Activated CD4-positive, alpha-beta T cell treated with anti-CD3 and anti-CD28 coated beads, Interleukin-2, amount 10 ng/mL, durations not matched to agents 7 days and 5 days (primary cell): ENCODE measurements around the gene ACOT4. TPM values are rescaled to one million over a fixed set of nuclear protein-coding genes. Genes with fewer than 3 reads are reported as not detected.
"Not testable (repeated sequence)": the region's sequence is repeated elsewhere in the genome, so short reads cannot be mapped to it uniquely, and the experiment has no call there.

Experiments used
- CTCF ChIA-PET: fragments of 350-600 bp; sonication (Branson Sonifier 250); formaldehyde crosslinking; loops from one replicate; lab custom pipeline; 2021; ENCODE audit warnings: antibody characterized with exemption; lab: Charles Lee
- POLR2A ChIA-PET: fragments of 350-600 bp; sonication (Branson Sonifier 250); formaldehyde crosslinking; loops from one replicate; lab custom pipeline; 2021; ENCODE audit warnings: antibody characterized with exemption; lab: Charles Lee
- DNase-seq: peaks from one replicate; pipeline ENCODE4 v3.0.0-alpha.2; 2020
- H3K27ac Mint-ChIP-seq: one replicate; pipeline ENCODE4 v1.8.0; 2021; ENCODE audit warnings: mild to moderate bottlenecking, moderate library complexity, mixed read lengths
- H3K27me3 Mint-ChIP-seq: one replicate; pipeline ENCODE4 v1.8.0; 2021; ENCODE audit warnings: mixed read lengths
- H3K36me3 Mint-ChIP-seq: one replicate; pipeline ENCODE4 v1.8.0; 2021; ENCODE audit warnings: low read depth, mixed read lengths
- H3K4me1 Mint-ChIP-seq: one replicate; pipeline ENCODE4 v1.8.0; 2021; ENCODE audit warnings: mixed read lengths
- H3K4me3 Mint-ChIP-seq: one replicate; pipeline ENCODE4 v1.8.0; 2021; ENCODE audit warnings: mild to moderate bottlenecking, moderate library complexity, mixed read lengths
- H3K9me3 Mint-ChIP-seq: one replicate; pipeline ENCODE4 v1.8.0; 2021; ENCODE audit warnings: mixed read lengths
- total RNA-seq, 2 experiments: library from RNA; stranded (reverse); gene quantifications; one replicate each; pipeline ENCODE4 v1.2.3, GENCODE V29; 2021

ACOT4 gene
- total RNA-seq, 2 experiments from 2014 or later = 1.4 to 1.6 TPM

- Mint-ChIP-seq H3K4me1 (no peaks in the 10 kb centered on the region), H3K9me3 (no peaks in the 10 kb centered on the region), H3K27ac (no peak overlapping the region), H3K4me3 (no peak overlapping the region), H3K27me3 (no peaks in the 10 kb centered on the region), H3K36me3 (no peaks in the 10 kb centered on the region)
- no peak for DNase-seq
- ChIA-PET CTCF (interaction anchor here (0.6 to 1.2 kb wide), 2 partner anchors 25 to 70 kb away, joined by 3 to 4 read pairs; no protein-coding TSS in a partner anchor), POLR2A (no interaction called here)
Observed at GRCh38 chr14:73619524-73619923, 27.9 kb downstream of the ACOT4 start.

- Mint-ChIP-seq H3K4me3 (no peak overlapping the region), H3K27me3 (no peaks in the 10 kb centered on the region), H3K27ac (no peak overlapping the region), H3K9me3 (no peaks in the 10 kb centered on the region), H3K4me1 (no peaks in the 10 kb centered on the region), H3K36me3 (no peaks in the 10 kb centered on the region)
- ChIA-PET POLR2A (no interaction called here), CTCF (interaction anchor here (1.2 kb wide), 1 partner anchor 25 kb away, joined by 4 read pairs; no protein-coding TSS in a partner anchor)
- no peak for DNase-seq
Observed at GRCh38 chr14:73620268-73620667, 28.6 kb downstream of the ACOT4 start.

- H3K27me3 Mint-ChIP-seq = no peaks in the 10 kb centered on the region
- ChIA-PET POLR2A (no interaction called here), CTCF (no interaction called here)
- H3K9me3 Mint-ChIP-seq = no peaks in the 10 kb centered on the region
- DNase-seq = no peak
- H3K4me1 Mint-ChIP-seq = no peaks in the 10 kb centered on the region
- no peak overlapping the region for H3K27ac Mint-ChIP-seq
- no peaks in the 10 kb centered on the region for H3K36me3 Mint-ChIP-seq
- H3K4me3 Mint-ChIP-seq = no peak overlapping the region
Observed at GRCh38 chr14:73623504-73624054, 31.9 kb downstream of the ACOT4 start.

- POLR2A ChIA-PET = no interaction called here
Observed at GRCh38 chr14:73625706-73626105, 34.0 kb downstream of the ACOT4 start.

GRCh38 chr14:73627151-73627558, 35.5 kb downstream of the ACOT4 start:
- Mint-ChIP-seq H3K9me3 (no peaks in the 10 kb centered on the region), H3K27ac (no peak overlapping the region), H3K27me3 (peaks cover 4% of the 10 kb centered on the region), H3K4me1 (no peaks in the 10 kb centered on the region), H3K36me3 (no peaks in the 10 kb centered on the region), H3K4me3 (no peak overlapping the region)
- ChIA-PET CTCF (interaction anchor here (0.6 to 1.5 kb wide), 4 partner anchors 9 to 119 kb away, joined by 3 to 4 read pairs (median 3); no protein-coding TSS in a partner anchor), POLR2A (interaction anchor here (0.7 kb wide), 1 partner anchor 150 kb away, joined by 3 read pairs; no protein-coding TSS in a partner anchor)
- no peak for DNase-seq

More at GRCh38 chr14:73625706-73626105, 34.0 kb downstream of the ACOT4 start:
- Mint-ChIP-seq H3K36me3 (no peaks in the 10 kb centered on the region), H3K27ac (no peak overlapping the region), H3K4me1 (no peaks in the 10 kb centered on the region), H3K9me3 (no peaks in the 10 kb centered on the region), H3K27me3 (no peaks in the 10 kb centered on the region), H3K4me3 (no peak overlapping the region)
- no peak for DNase-seq
- CTCF ChIA-PET = interaction anchor here (1.1 to 1.6 kb wide), 3 partner anchors 12 to 117 kb away, joined by 3 to 4 read pairs (median 3); partner anchors contain the start of gene ACOT6

GRCh38 chr14:73630009-73630780, 38.5 kb downstream of the ACOT4 start:
- ChIA-PET CTCF (interaction anchor here (0.7 kb wide), 1 partner anchor 50 kb away, joined by 3 read pairs; no protein-coding TSS in a partner anchor), POLR2A (no interaction called here)
- H3K4me1 Mint-ChIP-seq = peaks cover 5% of the 10 kb centered on the region
- no peaks in the 10 kb centered on the region for H3K9me3 Mint-ChIP-seq
- no peak for DNase-seq
- H3K36me3 Mint-ChIP-seq = no peaks in the 10 kb centered on the region
- no peak overlapping the region for H3K4me3 Mint-ChIP-seq
- peaks cover 15% of the 10 kb centered on the region for H3K27me3 Mint-ChIP-seq
- no peak overlapping the region for H3K27ac Mint-ChIP-seq

GRCh38 chr14:73633116-73634010, 41.7 kb downstream of the ACOT4 start:
- Mint-ChIP-seq H3K4me1 (peaks cover 5% of the 10 kb centered on the region), H3K27ac (no peak overlapping the region)
- POLR2A ChIA-PET = no interaction called here

GRCh38 chr14:73634011-73634833, 42.5 kb downstream of the ACOT4 start:
- Mint-ChIP-seq H3K9me3 (no peaks in the 10 kb centered on the region), H3K4me3 (peak overlapping the region; percentile 59), H3K27me3 (peaks cover 27% of the 10 kb centered on the region), H3K27ac (no peak overlapping the region), H3K4me1 (peaks cover 7% of the 10 kb centered on the region), H3K36me3 (no peaks in the 10 kb centered on the region)
- DNase-seq = no peak
- POLR2A ChIA-PET = no interaction called here
- CTCF ChIA-PET = interaction anchor here (1.4 to 2.4 kb wide), 3 partner anchors 9 to 126 kb away, joined by 3 to 12 read pairs (median 6); no protein-coding TSS in a partner anchor

More at GRCh38 chr14:73633116-73634010, 41.7 kb downstream of the ACOT4 start:
- Mint-ChIP-seq H3K27me3 (peaks cover 27% of the 10 kb centered on the region), H3K9me3 (no peaks in the 10 kb centered on the region), H3K4me3 (peak overlapping the region; percentile 59), H3K36me3 (no peaks in the 10 kb centered on the region)
- CTCF ChIA-PET = interaction anchor here (0.9 to 2.4 kb wide), 5 partner anchors 10 to 128 kb away, joined by 3 to 12 read pairs (median 5); no protein-coding TSS in a partner anchor
- peak; percentile 63 for DNase-seq

GRCh38 chr14:73636355-73636754, 44.7 kb downstream of the ACOT4 start:
- H3K36me3 Mint-ChIP-seq, H3K9me3 Mint-ChIP-seq, POLR2A ChIA-PET, DNase-seq, H3K4me3 Mint-ChIP-seq, H3K27ac Mint-ChIP-seq, H3K4me1 Mint-ChIP-seq: not testable (repeated sequence)
- H3K27me3 Mint-ChIP-seq = peaks cover 27% of the 10 kb centered on the region
- CTCF ChIA-PET = interaction anchor here (1.0 kb wide), 1 partner anchor 10 kb away, joined by 4 read pairs; no protein-coding TSS in a partner anchor

GRCh38 chr14:73637830-73638229, 46.2 kb downstream of the ACOT4 start:
- no peak for DNase-seq
- H3K4me1 Mint-ChIP-seq = peaks cover 8% of the 10 kb centered on the region
- H3K27me3 Mint-ChIP-seq = peaks cover 23% of the 10 kb centered on the region
- no peak overlapping the region for H3K4me3 Mint-ChIP-seq
- ChIA-PET POLR2A (no interaction called here), CTCF (interaction anchor here (0.6 to 1.2 kb wide), 2 partner anchors 12 to 632 kb away, joined by 3 to 6 read pairs; no protein-coding TSS in a partner anchor)
- H3K27ac Mint-ChIP-seq = no peak overlapping the region
- H3K9me3 Mint-ChIP-seq = no peaks in the 10 kb centered on the region
- no peaks in the 10 kb centered on the region for H3K36me3 Mint-ChIP-seq

- Mint-ChIP-seq H3K27me3 (peaks cover 8% of the 10 kb centered on the region), H3K4me3 (no peak overlapping the region), H3K4me1 (peaks cover 17% of the 10 kb centered on the region), H3K27ac (no peak overlapping the region), H3K9me3 (no peaks in the 10 kb centered on the region), H3K36me3 (no peaks in the 10 kb centered on the region)
- POLR2A ChIA-PET = no interaction called here
- CTCF ChIA-PET = interaction anchor here (1.0 kb wide), 1 partner anchor 132 kb away, joined by 3 read pairs; no protein-coding TSS in a partner anchor
- DNase-seq = no peak
Observed at GRCh38 chr14:73640796-73641365, 49.2 kb downstream of the ACOT4 start.
